Ishikawa (cell line): ENCODE results near the gene UBE2C.

Experiments
- CEBPB ChIP-seq: IDR thresholded peaks from 2 replicates; pipeline ENCODE4 v1.6.1; 2012
- EGR1 ChIP-seq: IDR thresholded peaks from 2 replicates; pipeline ENCODE4 v1.6.1; 2012
- EP300 ChIP-seq: IDR thresholded peaks from 2 replicates; pipeline ENCODE4 v1.6.1; 2012; ENCODE audit warnings: borderline replicate concordance
- MAX ChIP-seq: IDR thresholded peaks from 2 replicates; pipeline ENCODE4 v1.6.1; 2012
- RAD21 ChIP-seq: IDR thresholded peaks from 2 replicates; pipeline ENCODE4 v1.6.1; 2012; ENCODE audit warnings: low read depth
- REST ChIP-seq: IDR thresholded peaks from 2 replicates; pipeline ENCODE4 v1.6.1; 2012; ENCODE audit warnings: low read depth, mild to moderate bottlenecking
- TAF1 ChIP-seq: IDR thresholded peaks from 2 replicates; pipeline ENCODE4 v1.6.1; 2012; ENCODE audit warnings: low read depth, mild to moderate bottlenecking
- TEAD4 ChIP-seq: IDR thresholded peaks from 2 replicates; pipeline ENCODE4 v1.6.1; 2012
- YY1 ChIP-seq: IDR thresholded peaks from 2 replicates; pipeline ENCODE4 v1.6.1; 2012; ENCODE audit warnings: low read depth
- ZBTB7A ChIP-seq: IDR thresholded peaks from 2 replicates; pipeline ENCODE4 v1.6.1; 2012; ENCODE audit warnings: low read depth

GRCh38 chr20:45792317-45793118, 19.9 kb upstream of the UBE2C start:
- no peak for TF ChIP-seq EP300
- no peak for TF ChIP-seq MAX
- no peak for TF ChIP-seq TEAD4
- no peak for TF ChIP-seq CEBPB
- TF ChIP-seq REST, result no peak
- no peak for TF ChIP-seq RAD21
- no peak for TF ChIP-seq TAF1
- no peak for TF ChIP-seq YY1
- TF ChIP-seq EGR1, result no peak
- TF ChIP-seq ZBTB7A, result no peak
